Measurements from ENCODE around the gene BABAM2. TPM values are rescaled to one million over a fixed set of nuclear protein-coding genes. Genes with fewer than 3 reads are reported as not detected.
A peak's percentile ranks its signal among the peaks of the same experiment; 100 is the strongest.

The BABAM2 gene
- total and polyA plus RNA-seq, 9 of the 15 experiments (the other 6 are each of a cell fraction or from before 2014, with no cell fraction given), result 10.9 to 37.4 (median 25.6) TPM

DNA sequence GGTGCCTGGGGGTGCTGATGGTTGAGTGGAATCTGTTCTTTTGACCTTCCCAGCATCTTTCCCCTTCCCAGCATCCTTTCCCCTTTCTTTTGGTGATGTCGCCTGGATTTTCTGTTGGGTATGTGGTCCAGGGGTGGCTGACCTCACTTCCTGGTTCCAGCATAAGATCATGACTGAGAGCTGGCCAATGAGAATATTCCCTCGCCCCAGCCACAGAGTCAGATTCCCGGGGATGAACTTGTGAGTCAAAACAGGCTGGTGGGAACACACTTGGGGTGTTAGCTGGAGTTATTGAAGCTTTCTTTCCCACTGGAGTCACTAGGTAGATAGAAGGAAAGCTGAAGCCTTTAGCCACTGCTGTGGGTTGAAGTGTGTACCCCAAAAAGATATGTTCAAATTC is 474.1 kb downstream of the BABAM2 start:
- Histone ChIP-seq H3K9me3 (replicated peaks; ENCODE audit: control insufficient read depth, insufficient read depth, low read depth, low read length) (no peaks in the 10 kb centered on the region), H2AFZ (ENCODE audit: low read depth, low read length) (no peak overlapping the region), H3K4me1 (replicated peaks in 1 of 2; ENCODE audit: control insufficient read depth in 2 of 2, insufficient read depth in 2 of 2, low read length in 2 of 2) (peaks cover 51 to 63% of the 10 kb centered on the region in 2 experiments), H3K9ac (ENCODE audit: insufficient read depth in 1 of 2, low read depth in 2 of 2, low read length in 2 of 2) (no peak overlapping the region; a peak in 1 of 4 replicates), H3K4me3 (no peak overlapping the region), H3K36me3 (ENCODE audit: control insufficient read depth, insufficient read depth, low read length) (no peaks in the 10 kb centered on the region), H3K79me2 (ENCODE audit: control insufficient read depth, insufficient read depth, low read length) (no peaks in the 10 kb centered on the region), H3K9me1 (ENCODE audit: control insufficient read depth, insufficient read depth, low read length) (peaks cover under 1% of the 10 kb centered on the region), H3K27me3 (ENCODE audit: control insufficient read depth in 2 of 2, insufficient read depth in 2 of 2, low read length in 2 of 2) (no peaks in the 10 kb centered on the region), H3K27ac (ENCODE audit: extremely low read depth, low read depth, low read length) (no peak overlapping the region), H3K4me2 (ENCODE audit: insufficient read depth, low read length) (no peak overlapping the region), H4K20me1 (replicated peaks; ENCODE audit: control insufficient read depth, insufficient read depth, low read length) (no peaks in the 10 kb centered on the region)
- ATAC-seq, result no peak
- ChIA-PET POLR2A (interaction anchor here (1.9 kb wide), 1 partner anchor 9 kb away, joined by 13 read pairs; no protein-coding TSS in a partner anchor), CTCF (ENCODE audit: low intra/inter-chr PET ratio) (no interaction called here)
- TF ChIP-seq ZNF780A (CRISPR knock-in tag; IDR thresholded peaks at IDR 0.05), result no peak
- TF ChIP-seq, protein P1, sequence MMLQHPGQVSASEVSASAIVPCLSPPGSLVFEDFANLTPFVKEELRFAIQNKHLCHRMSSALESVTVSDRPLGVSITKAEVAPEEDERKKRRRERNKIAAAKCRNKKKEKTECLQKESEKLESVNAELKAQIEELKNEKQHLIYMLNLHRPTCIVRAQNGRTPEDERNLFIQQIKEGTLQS (IDR thresholded peaks at IDR 0.05), result 0 out of 2 replicates have a peak, but pooled peaks have one; percentile 21
- TF ChIP-seq, protein P1 (CRISPR knock-in tag; conservative IDR thresholded peaks at IDR 0.05), result no peak
- WGBS (ENCODE audit: insufficient coverage, low coverage, missing lambda C conversion rate), result 84% methylated on average over 3 of the region's 3 CpGs
- in situ Hi-C loops (cut with MboI) (no loop called here), intact Hi-C loops (cut with micrococcal nuclease) (no loop called here)
- no TSS peak for BruUV-seq (replicated peaks)
- no peak for DNase-seq (ENCODE audit: extremely low read depth in 1 of 4, low spot score in 3 of 4)
- FAIRE-seq, result peak; percentile 48

DNA sequence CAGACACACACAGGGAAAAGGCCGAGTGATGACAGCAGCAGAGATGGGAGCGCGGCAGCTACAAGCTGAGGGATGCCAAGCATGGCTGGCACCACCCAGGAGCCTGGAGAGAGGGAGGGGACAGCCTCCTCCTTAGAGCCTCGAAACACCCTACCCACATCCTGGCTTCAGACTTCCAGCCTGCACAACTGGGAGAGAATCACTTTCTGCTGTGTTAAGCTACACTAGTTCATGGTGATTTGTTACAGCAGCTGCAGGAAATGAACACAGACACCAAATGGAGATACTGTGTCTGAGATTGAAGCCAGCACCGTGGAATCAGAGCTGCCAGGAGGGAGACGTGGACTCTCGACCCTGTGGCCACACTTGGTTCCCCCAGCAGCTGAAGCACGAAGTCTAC is 474.6 kb downstream of the BABAM2 start:
- Histone ChIP-seq H3K4me3 (no peak overlapping the region), H3K4me1 (replicated peaks in 1 of 2; ENCODE audit: control insufficient read depth in 2 of 2, insufficient read depth in 2 of 2, low read length in 2 of 2) (peaks cover 45 to 58% of the 10 kb centered on the region in 2 experiments), H3K9me1 (ENCODE audit: control insufficient read depth, insufficient read depth, low read length) (no peaks in the 10 kb centered on the region), H3K36me3 (ENCODE audit: control insufficient read depth, insufficient read depth, low read length) (no peaks in the 10 kb centered on the region), H3K9me3 (replicated peaks; ENCODE audit: control insufficient read depth, insufficient read depth, low read depth, low read length) (no peaks in the 10 kb centered on the region), H2AFZ (ENCODE audit: low read depth, low read length) (peak overlapping the region; percentile 91), H4K20me1 (replicated peaks; ENCODE audit: control insufficient read depth, insufficient read depth, low read length) (no peaks in the 10 kb centered on the region), H3K27me3 (ENCODE audit: control insufficient read depth in 2 of 2, insufficient read depth in 2 of 2, low read length in 2 of 2) (no peaks in the 10 kb centered on the region), H3K79me2 (ENCODE audit: control insufficient read depth, insufficient read depth, low read length) (no peaks in the 10 kb centered on the region), H3K4me2 (ENCODE audit: insufficient read depth, low read length) (no peak overlapping the region), H3K9ac (ENCODE audit: insufficient read depth in 1 of 2, low read depth in 2 of 2, low read length in 2 of 2) (peak overlapping the region in 1 of 2 experiments; percentile 61; a peak in 1 of 4 replicates), H3K27ac (ENCODE audit: extremely low read depth, low read depth, low read length) (no peak overlapping the region)
- DNase-seq (ENCODE audit: extremely low read depth in 1 of 4, low spot score in 3 of 4) (no peak), FAIRE-seq (peak; percentile 42), ATAC-seq (no peak)
- intact Hi-C loops (cut with micrococcal nuclease), result no loop called here
- ChIA-PET POLR2A (interaction anchor here (1.9 kb wide), 1 partner anchor 9 kb away, joined by 13 read pairs; no protein-coding TSS in a partner anchor), CTCF (ENCODE audit: low intra/inter-chr PET ratio) (no interaction called here)
- WGBS (ENCODE audit: insufficient coverage, low coverage, missing lambda C conversion rate), result 79% methylated on average over 7 of the region's 8 CpGs
- in situ Hi-C loops (cut with MboI), result no loop called here
- BruUV-seq (replicated peaks), result no TSS peak
- TF ChIP-seq ZKSCAN8 (CRISPR knock-in tag; IDR thresholded peaks at IDR 0.05) (no peak), NR4A1 (CRISPR knock-in tag; IDR thresholded peaks at IDR 0.05) (no peak), NR4A1 (tag; IDR thresholded peaks at IDR 0.05) (no peak), KLF10 (CRISPR knock-in tag; IDR thresholded peaks at IDR 0.05) (no peak), RFX1 (IDR thresholded peaks at IDR 0.05) (no peak), YY1 (IDR thresholded peaks at IDR 0.05; ENCODE audit: borderline replicate concordance in 1 of 3, control insufficient read depth in 1 of 3, extremely low read depth in 1 of 3, insufficient read depth in 3 of 3, insufficient read length in 1 of 3, insufficient replicate concordance in 2 of 3, low read depth in 1 of 3, low read length in 2 of 3) (no peak)
- TF ChIP-seq, protein P2, sequence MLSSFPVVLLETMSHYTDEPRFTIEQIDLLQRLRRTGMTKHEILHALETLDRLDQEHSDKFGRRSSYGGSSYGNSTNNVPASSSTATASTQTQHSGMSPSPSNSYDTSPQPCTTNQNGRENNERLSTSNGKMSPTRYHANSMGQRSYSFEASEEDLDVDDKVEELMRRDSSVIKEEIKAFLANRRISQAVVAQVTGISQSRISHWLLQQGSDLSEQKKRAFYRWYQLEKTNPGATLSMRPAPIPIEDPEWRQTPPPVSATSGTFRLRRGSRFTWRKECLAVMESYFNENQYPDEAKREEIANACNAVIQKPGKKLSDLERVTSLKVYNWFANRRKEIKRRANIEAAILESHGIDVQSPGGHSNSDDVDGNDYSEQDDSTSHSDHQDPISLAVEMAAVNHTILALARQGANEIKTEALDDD (IDR thresholded peaks at IDR 0.05), result no peak
